Colonic mucosa (tissue), 4 donors: ENCODE measurements around the gene SKIDA1. TPM values are rescaled to one million over a fixed set of nuclear protein-coding genes. Genes with fewer than 3 reads are reported as not detected.

Source experiments
- DNase-seq: peaks from one replicate; pipeline ENCODE4 v3.0.0-alpha.2; 2020
- H3K27ac ChIP-seq: fragments of 200-600 bp; one replicate; pipeline ENCODE4 v1.8.0; 2021
- H3K27me3 ChIP-seq: fragments of 200-600 bp; one replicate; pipeline ENCODE4 v1.8.0; 2021
- H3K36me3 ChIP-seq: fragments of 200-600 bp; one replicate; pipeline ENCODE4 v1.8.0; 2021
- H3K4me1 ChIP-seq: fragments of 200-600 bp; one replicate; pipeline ENCODE4 v1.8.0; 2021; ENCODE audit warnings: mild to moderate bottlenecking
- H3K4me3 ChIP-seq: fragments of 200-600 bp; one replicate; pipeline ENCODE4 v1.8.0; 2021
- H3K9ac ChIP-seq, 2 donors: one replicate each; pipeline ENCODE4 v1.7.0; 2013; ENCODE audit warnings: control low read depth in 2 of 2, low read depth in 2 of 2, low read length in 2 of 2
- H3K9me3 ChIP-seq: fragments of 200-600 bp; one replicate; pipeline ENCODE4 v1.8.0; 2021
- intact Hi-C: fragments of 100-400 bp; cut with DNase I; formaldehyde crosslinking; loops from one replicate; pipeline ENCODE4 v1.14.1; 2022
- total RNA-seq, 2 donors: library from RNA; stranded (reverse); fragmentation: NEBNext Ultra II Directional in 1 of 2; extraction: Animal tissue kit (Norgen Biotek cat#: 25700) in 1 of 2; gene quantifications; one replicate each; pipeline ENCODE4 v1.2.1, GENCODE V29; 2021
- TF ChIP-seq, protein P1 (sequence below): fragments of 200-600 bp; IDR thresholded peaks from one replicate; pipeline ENCODE4 v1.8.0; 2022; ENCODE audit warnings: antibody characterized with exemption, mild to moderate bottlenecking
- donor health status: healthy.
- donor health status: DM: no; HTN: no; CAD: no.
- donor health status: DM: no; HTN: no; CAD: no.

Gene SKIDA1
- total RNA-seq, 2 donors from 2014 or later: 0.10 to 0.45 TPM

DNA sequence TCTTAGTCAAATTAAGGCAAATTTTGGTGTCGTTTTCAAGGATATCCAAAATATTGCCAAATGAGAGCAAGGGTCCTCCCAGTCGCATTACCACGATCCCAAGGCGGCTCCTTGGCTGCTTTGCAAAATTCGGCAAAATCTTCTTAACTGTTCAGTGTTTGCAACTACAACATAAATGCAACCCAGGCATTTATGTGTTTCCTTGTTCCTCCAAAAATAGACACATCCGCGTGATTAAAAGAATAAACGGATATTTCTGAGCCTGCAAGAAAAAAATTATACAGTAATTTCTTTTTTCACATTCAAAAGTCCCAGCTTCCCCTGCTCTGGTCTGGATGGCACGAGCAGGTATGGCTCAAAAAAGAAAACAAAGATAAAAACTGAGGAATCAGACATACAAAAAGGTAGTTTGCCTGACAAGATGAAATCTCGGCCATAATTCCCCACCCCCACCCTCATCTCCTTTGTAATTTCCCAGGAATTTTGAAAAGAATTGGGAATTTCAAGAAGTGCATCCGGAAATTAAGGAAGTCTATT, 6.0 kb downstream of the SKIDA1 start:
- Histone ChIP-seq H3K27me3 (peaks cover 49% of the 10 kb centered on the region), H3K9me3 (no peaks in the 10 kb centered on the region), H3K36me3 (no peaks in the 10 kb centered on the region), H3K27ac (peak overlapping the region; percentile 39), H3K9ac (peak overlapping the region in 1 of 2 donors; percentile 74), H3K4me3 (no peak overlapping the region), H3K4me1 (no peaks in the 10 kb centered on the region)
- TF ChIP-seq, protein P1, sequence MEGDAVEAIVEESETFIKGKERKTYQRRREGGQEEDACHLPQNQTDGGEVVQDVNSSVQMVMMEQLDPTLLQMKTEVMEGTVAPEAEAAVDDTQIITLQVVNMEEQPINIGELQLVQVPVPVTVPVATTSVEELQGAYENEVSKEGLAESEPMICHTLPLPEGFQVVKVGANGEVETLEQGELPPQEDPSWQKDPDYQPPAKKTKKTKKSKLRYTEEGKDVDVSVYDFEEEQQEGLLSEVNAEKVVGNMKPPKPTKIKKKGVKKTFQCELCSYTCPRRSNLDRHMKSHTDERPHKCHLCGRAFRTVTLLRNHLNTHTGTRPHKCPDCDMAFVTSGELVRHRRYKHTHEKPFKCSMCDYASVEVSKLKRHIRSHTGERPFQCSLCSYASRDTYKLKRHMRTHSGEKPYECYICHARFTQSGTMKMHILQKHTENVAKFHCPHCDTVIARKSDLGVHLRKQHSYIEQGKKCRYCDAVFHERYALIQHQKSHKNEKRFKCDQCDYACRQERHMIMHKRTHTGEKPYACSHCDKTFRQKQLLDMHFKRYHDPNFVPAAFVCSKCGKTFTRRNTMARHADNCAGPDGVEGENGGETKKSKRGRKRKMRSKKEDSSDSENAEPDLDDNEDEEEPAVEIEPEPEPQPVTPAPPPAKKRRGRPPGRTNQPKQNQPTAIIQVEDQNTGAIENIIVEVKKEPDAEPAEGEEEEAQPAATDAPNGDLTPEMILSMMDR: no peak
- intact Hi-C loops: no loop called here
- DNase-seq: no peak

DNA sequence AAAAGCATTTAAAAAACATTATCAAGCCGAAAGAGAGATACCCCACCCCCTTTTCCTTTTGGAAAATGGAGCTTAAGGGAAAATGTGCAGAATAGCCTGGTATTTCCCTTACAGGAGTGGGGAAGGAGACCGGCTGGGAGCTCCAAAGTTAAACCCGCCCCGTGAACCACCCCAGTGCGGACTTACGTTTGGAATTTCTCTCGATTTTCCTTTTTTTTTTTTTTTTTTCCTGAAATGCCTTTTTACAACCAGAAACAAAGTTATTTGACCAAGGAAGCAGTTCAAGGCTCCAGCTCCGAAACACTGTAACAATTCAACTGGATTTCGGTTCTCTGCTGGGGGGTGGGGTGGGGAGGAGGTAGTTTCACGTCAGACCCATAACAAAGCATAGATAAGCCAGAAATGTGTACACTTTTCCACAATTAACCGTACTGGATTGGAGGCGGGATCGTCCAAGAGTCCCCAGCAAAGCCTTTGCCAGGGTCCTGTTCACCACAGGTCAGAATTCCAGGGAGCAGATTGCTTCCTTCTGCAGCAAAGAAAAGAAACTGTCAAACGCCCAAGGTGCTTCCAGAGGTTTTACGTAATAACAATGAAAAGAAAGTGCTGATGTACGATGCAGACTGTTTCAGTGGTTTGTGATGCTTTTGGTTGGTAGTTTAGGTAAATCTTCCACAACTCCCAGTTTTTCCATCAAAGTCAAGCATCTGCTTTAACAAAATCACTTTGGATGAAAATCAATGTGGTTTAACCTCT, 6.7 kb downstream of the SKIDA1 start:
- H3K27me3 ChIP-seq: peaks cover 55% of the 10 kb centered on the region
- no peaks in the 10 kb centered on the region for H3K4me1 ChIP-seq
- no peak overlapping the region for H3K4me3 ChIP-seq
- peak overlapping the region; percentile 39 for H3K27ac ChIP-seq
- H3K9ac ChIP-seq: peak overlapping the region; percentile 8 to 28
- no peaks in the 10 kb centered on the region for H3K9me3 ChIP-seq
- no peaks in the 10 kb centered on the region for H3K36me3 ChIP-seq
- TF ChIP-seq, protein P1: no peak
- DNase-seq: no peak
- intact Hi-C loops: no loop called here

- no peak overlapping the region for H3K4me3 ChIP-seq
- no peaks in the 10 kb centered on the region for H3K9me3 ChIP-seq
- H3K27ac ChIP-seq: peak overlapping the region; percentile 39
- no peaks in the 10 kb centered on the region for H3K4me1 ChIP-seq
- peak overlapping the region in 1 of 2 donors; percentile 10 for H3K9ac ChIP-seq
- H3K36me3 ChIP-seq: no peaks in the 10 kb centered on the region
- TF ChIP-seq, protein P1: no peak
- intact Hi-C loops: no loop called here
- H3K27me3 ChIP-seq: peaks cover 58% of the 10 kb centered on the region
- no peak for DNase-seq
Measured at GRCh38 chr10:21518149-21518640, 7.3 kb downstream of the SKIDA1 start.

DNA sequence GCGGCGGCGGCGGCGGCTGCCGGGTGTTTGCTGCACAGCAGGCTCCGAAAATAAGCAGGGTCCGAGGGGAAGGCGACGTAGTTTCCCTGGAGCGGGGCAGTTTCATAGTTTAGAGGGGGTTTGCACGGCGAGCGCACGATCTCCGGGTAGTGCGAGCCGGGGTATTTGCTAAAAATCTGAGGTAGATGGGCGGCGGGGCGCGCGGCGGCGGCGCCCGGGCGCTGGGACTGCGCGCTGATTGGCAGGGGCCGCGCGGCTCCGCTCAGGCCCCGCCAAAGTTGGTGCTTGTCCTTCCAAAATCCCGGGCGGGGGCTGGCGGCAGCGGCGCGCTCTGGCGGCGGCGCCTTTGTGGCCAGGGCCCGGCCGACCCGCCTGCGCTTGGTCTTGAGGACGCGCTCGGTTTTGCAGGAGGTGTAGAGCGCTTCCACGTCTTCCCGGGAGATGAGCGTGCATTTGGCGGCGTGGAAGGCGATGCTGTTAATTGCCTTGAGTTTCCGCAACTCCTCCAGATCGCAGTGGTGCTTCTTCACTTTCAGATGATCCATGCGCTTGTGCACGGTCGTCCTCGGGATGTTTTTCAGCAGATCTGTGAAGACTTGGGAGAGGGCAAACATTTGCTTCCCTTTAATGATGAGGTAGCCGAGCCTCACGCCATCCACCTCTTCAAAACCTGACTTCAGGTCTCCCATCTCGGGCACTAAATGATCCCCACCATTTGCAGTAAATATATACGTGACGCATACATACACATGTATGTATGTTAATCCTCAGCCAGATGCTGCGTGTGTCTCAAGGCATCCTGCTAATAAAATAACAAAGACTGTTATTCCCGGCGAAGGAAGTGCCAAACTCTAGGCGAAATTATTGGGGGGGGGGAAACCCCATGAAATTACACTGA, 8.1 kb downstream of the SKIDA1 start:
- intact Hi-C loops: no loop called here

More for the DNA sequence above, 8.1 kb downstream of the SKIDA1 start:
- H3K9me3 ChIP-seq: no peaks in the 10 kb centered on the region
- DNase-seq: no peak
- peaks cover 60% of the 10 kb centered on the region for H3K27me3 ChIP-seq
- H3K36me3 ChIP-seq: no peaks in the 10 kb centered on the region
- peak overlapping the region; percentile 51 for H3K4me3 ChIP-seq
- peak overlapping the region; percentile 39 for H3K27ac ChIP-seq
- TF ChIP-seq, protein P1: no peak
- H3K9ac ChIP-seq: peak overlapping the region in 1 of 2 donors; percentile 61
- H3K4me1 ChIP-seq: no peaks in the 10 kb centered on the region
